Limb (tissue), 2 donors: ENCODE data around the gene PRCC.
"Not testable (repeated sequence)": the region's sequence is repeated elsewhere in the genome, so short reads cannot be mapped to it uniquely, and the experiment has no call there.

ENCODE experiments used
- DNase-seq, 2 donors: peaks; one replicate each; pipeline ENCODE4 v3.0.0-alpha.2; 2016; ENCODE audit errors: extremely low spot score in 2 of 2

Gene PRCC

DNA sequence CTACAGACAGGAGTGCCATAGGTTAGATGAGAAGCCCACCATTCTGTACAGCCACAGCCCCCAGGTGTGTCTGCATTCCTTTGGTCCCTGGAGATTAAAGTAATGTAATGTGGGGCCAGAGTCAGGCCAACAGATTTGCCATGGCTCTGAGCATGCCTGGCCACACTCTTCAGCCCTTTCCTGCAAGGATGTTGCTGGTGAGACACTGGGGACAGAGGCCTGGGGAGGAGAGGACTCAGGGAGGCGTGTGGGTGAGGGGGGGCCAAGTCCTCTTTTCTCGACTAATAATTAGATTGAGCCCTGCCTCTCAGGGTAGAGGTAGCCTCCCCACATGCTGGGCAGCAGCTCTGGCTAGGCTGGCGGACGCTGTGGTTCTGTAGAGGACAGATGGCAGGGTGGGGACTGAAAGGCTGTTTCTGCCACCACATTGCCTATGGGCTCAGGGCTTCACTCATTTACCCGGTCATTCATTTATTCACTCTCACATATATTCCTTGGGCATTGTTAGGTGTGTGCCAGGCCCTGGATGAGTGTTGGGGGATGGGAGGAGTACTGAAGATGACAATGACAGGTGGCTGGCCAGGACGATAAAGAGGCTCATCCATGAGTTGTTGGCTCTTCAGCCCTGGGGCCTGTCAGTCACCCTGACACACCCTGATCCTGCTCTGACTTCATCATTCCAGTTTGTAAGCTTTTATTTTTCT is 7.1 kb upstream of the PRCC start:
- no peak for DNase-seq

DNA sequence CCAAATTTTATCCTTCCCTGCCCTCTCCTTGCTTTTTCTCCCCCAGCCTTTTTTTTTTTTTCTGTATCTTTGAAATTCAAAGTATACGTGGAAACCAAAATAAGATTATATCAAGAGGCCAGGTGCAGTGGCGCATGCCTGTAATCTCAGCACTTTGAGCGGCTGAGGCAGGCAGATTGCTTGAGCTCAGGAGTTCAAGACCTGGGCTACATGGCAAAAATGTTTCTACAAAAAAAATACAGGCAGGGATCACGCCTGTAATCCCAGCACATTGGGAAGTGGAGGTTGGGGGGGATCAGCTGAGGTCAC is 6.6 kb upstream of the PRCC start:
- no peak for DNase-seq

- DNase-seq: not testable (repeated sequence)
These were observed 2.2 kb upstream of the PRCC start for GRCh38 chr1:156765136-156765535.

GRCh38 chr1:156765666-156766065 is 1.7 kb upstream of the PRCC start:
- DNase-seq: no peak

DNA sequence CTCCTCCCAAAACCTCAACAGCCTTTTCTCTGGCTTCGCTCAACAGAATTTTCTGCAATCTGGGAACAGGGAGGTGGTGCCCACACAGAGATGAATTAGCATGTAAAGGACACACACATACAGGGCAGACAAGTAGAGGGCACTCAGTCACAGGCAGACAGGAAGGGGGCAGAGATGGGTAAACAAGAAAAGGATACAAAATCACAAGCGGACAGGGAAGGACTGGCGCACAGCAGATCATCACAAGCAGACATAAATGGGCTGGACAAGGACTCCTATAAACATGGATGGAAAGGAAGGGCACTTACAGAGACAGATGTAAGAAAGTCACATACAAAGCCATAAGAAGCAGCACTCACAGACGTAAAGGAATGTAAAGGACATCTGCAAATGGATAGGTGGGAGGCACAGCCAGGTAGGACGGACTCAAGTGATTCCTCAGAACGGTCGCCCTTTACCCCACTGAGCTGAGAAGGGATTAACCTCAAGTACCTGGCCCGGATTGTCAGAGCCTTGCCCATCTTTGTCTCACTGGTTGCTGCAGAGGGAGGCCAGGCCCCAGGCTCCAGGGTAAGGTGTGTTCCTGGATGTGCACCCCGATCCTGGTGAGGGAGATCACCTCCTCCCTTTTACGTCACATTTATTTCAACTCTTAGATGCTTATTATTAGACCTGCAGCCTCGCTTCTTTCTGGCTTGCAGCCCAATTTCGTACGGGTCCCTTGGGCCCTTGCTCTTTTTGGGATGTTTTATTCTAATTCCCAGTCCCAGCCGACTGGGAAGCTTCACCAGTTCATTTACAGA is 836 bp upstream of the PRCC start:
- no peak for DNase-seq

- no peak for DNase-seq
These were observed 707 bp downstream of the PRCC start for GRCh38 chr1:156767879-156768604.

DNA sequence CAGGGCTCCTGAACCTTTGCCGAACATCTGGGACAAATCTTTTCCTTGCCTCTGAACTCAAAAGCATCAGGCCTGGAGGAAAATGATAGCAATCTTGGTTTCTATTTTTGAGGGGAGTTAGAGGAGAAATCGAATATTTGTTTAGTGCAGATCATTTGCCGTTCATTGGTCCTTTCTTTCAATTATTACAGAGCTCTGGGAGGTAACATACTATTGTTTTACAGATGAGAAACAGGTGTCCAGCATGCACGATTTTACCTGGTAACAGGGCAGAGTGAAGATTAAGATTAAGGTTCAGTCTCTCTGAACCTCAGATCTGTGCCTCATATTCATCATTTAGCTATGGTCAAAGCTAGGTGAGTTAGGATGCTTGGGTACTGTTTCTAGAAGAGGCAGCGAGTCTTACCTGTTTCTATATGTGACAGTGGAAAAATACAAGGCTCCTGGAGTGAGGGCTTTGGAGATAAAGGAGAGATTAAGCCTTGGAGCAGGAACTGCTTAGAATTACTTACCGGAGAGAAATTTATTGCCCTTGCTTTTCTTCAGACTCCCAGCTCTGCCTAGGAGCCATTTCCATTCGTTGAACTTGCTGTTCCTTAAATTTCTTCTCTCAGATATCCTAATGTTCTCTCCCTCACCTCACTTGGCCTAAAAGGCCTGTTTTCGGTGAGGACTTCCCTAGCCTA is 1.4 kb downstream of the PRCC start:
- no peak for DNase-seq

DNA sequence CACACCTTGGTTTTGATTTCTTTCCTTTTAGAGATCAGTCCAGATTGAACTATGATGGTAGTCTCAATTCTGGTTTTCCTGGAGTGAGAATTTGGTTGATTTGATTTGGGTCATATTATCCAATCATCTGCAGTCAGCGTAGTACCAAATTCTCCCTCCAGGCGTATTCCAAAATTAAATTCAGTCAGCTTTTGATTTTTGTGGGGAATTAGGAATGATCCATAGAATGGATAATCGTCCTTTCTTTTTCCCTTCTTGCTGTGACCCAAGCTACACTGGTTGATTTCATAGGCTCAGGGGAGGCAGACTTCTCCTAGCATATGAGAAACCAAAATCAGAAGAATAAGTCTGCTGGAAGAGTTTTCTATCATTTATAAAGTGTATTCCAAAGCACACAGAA is 4.9 kb downstream of the PRCC start:
- DNase-seq: no peak

DNA sequence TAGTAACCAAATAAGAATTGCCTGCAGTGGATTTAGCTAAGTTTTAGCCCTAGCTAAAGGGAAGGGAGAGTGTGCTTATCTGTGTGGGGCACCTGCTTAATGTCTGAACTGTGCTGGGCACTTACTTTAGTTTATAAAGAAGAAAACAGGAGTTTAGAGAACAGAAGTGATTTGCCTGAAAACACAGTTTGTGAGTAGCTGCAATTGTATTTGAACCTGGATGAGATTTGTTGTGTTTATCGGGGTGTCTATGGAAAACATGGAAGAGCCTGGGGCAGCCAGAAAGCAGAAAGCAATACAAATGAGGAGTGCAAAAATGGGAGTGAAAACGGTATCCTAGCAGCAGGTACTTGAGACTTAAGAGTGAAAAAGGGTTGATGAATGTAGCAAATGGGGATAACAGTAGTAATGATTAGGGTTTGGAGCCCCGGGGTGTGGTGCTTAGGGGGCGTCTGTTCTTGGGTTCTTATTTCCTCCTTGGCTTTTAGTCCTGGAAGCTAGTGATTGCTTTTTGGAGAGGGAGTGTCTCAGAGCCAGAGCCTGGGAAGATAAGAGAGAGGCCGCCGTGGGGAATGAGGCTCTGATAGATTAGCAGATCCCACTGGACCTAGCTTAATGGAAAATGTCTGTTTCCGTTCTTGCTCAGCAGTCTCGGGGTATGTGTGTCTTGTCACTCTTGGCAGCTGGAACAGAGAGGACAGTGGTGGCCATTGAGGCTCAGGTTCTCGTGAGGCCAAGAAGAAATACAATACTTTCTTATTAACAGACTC is 5.6 kb downstream of the PRCC start:
- no peak for DNase-seq

DNA sequence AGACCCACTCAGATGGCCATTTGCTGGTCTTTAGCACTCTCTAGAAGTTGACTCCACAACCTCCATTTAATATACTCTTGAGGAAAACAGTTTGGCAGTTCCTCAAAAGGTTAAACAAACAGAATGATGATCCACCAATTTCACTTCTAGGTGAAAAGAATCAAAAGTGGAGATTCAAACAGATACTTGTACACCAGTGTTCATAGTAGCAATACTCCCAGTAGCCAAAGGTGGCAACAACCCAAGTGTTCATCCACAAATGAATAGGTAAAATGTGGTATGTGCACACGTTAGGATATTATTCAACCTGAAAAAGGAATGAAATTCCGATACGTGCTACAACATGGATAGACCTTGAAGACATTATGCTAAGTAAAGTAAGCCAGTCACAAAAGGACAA is 6.3 kb downstream of the PRCC start:
- no peak for DNase-seq

DNA sequence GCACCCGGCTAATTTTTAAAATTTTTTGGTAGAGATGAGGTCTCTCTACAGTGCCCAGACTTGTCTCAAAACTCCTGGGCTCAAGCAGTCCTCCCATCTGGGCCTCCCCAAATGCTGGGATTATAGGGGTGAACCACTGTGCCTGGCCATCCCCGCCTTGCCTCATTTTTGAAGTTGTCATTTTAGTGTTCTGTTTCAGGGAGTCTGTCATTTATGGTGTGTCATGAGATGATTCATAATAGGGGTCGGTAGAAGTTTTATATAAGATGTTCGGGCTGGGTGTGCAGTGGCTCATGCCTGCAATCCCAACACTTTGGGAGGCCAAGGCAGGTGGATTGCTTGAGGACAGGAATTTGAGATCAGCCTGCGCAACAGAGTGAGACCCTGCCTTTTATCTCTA is 8.5 kb downstream of the PRCC start:
- DNase-seq: no peak

GRCh38 chr1:156776942-156777341 is 9.6 kb downstream of the PRCC start:
- DNase-seq: no peak

DNA sequence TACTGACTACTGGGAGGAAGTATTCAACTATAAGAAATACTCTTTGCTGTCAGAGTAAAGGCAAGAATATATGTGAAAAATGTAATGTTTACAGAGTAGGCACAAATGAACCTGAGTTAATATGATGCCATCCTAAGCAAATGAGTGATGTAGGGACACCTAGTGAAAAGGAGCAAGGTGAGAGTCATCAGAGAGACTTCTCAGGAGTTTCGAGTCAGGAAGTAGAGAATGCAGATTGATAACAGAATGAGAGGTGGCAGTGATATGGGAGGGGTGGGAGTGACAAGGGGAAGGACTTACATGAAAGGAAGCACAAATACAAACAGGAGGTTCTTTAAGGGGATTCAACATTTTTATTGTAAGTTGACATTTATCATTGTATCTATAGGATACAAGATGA is 10.2 kb downstream of the PRCC start:
- no peak for DNase-seq

- no peak for DNase-seq
These were observed 14.4 kb downstream of the PRCC start for GRCh38 chr1:156781585-156782186.

DNA sequence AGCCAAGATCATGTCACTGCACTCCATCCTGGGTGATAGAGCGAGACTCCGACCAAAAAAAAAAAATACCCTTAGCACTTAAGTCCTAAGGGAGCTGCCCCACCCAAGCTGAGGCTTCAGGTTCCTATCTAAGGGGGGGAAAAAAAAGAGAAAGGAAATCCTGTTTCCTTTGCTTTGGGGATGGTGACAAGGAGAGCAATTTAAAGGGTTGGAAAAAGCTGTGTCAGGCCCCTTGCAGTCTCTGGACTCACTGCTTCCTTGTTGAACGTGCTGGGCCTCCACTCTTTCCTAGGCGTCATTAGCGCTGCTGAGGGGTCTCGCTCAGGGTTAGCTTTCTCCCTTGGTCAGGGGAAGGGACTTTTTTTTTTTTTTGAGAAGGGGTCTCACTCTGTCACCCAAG is 18.1 kb downstream of the PRCC start:
- no peak for DNase-seq

- no peak for DNase-seq
These were observed 19.3 kb downstream of the PRCC start for GRCh38 chr1:156786640-156787039.

DNA sequence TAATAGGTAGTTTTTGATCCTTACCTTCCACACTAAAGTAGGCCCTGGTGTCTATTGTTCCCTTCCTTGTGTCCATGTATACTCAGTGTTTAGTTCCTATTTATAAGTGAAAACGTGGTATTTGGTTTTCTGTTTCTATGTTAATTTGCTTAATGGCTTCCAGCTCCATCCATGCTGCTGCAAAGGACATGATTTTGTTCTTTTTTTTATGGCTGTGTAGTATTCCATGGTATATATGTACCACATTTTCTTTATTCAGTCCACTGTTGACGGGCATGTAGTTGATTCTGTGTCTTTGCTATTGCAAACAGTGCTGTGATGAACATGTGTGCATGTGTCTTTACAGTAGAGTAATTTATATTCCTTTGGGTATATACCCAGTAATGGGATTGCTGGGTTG is 20.8 kb downstream of the PRCC start:
- no peak for DNase-seq

GRCh38 chr1:156789621-156790318 is 22.4 kb downstream of the PRCC start:
- DNase-seq: no peak

- DNase-seq: no peak
These were observed 27.4 kb downstream of the PRCC start for GRCh38 chr1:156794506-156795373.
